Mesenteric fat pad (tissue), 1 donor: ENCODE data around the gene UTP25. TPM values are rescaled to one million over a fixed set of nuclear protein-coding genes. Genes with fewer than 3 reads are reported as not detected.
"Not testable (repeated sequence)": the region's sequence is repeated elsewhere in the genome, so short reads cannot be mapped to it uniquely, and the experiment has no call there.

Experiments
- DNase-seq: peaks from one replicate; pipeline ENCODE4 v3.0.0-alpha.2; 2020; ENCODE audit warnings: low spot score
- total RNA-seq: library from RNA; stranded (reverse); fragmentation: NEBNext Ultra II Directional; extraction: Animal tissue kit (Norgen Biotek cat#: 25700); gene quantifications from one replicate; pipeline ENCODE4 v1.2.1, GENCODE V29; 2021
- donor health status: DM: yes; HTN: yes; CAD: no.

Gene UTP25
- total RNA-seq, 1 donor from 2014 or later, result 7.3 TPM

- no peak for DNase-seq
Measured at GRCh38 chr1:209870151-209870831, 42.5 kb downstream of the UTP25 start.

DNA sequence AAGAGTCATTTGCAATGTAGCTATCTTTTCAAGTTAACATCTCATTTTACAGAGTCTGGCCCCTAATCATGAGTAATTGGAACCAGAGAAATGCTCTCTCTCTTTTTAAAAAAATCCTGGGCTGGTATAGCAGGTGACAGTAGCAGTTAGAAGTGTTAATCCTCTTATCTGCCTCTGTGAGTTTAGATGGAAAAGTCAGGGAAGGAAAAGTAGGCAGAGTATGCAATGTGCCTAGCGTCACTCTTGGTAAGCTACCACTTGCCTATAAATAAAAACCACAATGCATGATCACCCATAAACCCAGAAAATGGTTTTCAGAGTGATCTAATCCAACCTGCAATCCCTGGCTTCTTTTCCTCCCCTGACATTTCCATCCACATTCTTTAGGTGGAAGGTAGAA is 43.2 kb downstream of the UTP25 start:
- no peak for DNase-seq

DNA sequence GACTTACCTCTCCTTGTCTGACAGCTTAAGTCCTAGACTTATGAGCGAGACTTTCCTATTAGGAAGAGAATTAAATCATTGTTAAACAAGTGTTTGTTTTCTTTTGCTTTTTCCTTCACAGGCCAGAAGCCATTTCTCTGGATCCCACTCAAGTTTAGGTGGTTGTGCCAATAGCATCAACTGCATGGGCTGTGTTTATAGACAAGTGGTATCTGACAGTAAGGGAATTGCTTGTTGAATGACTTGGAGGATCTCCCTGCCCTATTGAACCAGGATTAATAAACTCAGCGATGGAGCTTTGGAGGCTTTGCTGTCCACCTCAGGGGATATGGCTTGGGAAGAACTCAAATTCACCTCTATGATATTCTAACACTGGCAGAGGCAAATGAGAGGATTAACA is 43.7 kb downstream of the UTP25 start:
- DNase-seq, result no peak

GRCh38 chr1:209873067-209873799 is 45.5 kb downstream of the UTP25 start:
- DNase-seq, result no peak

DNA sequence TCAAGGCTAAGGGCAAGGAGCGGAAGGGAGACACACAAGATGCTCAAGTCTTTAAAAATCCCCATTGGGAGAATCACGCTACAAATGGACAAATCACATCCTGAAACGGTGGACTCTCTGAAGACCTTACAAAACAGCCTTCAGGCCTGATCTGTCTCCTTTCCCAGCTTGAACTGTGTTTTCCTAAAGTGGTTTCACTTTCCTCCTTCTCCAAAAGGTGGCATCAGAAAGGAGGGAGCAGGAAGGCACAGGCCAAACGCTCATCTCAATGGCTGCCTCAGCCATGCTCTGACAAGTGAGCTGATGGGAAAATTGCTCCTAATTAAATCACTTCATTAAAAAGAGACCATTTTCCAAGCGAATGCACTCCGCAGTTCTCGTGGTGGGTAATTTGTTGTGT is 47.7 kb downstream of the UTP25 start:
- no peak for DNase-seq

GRCh38 chr1:209876078-209876800 is 48.5 kb downstream of the UTP25 start:
- DNase-seq, result no peak

- no peak for DNase-seq
Measured at GRCh38 chr1:209877087-209877764, 49.5 kb downstream of the UTP25 start.

- DNase-seq, result no peak
Measured at GRCh38 chr1:209878964-209879363, 51.2 kb downstream of the UTP25 start.

GRCh38 chr1:209879539-209879938 is 51.8 kb downstream of the UTP25 start:
- DNase-seq, result no peak

DNA sequence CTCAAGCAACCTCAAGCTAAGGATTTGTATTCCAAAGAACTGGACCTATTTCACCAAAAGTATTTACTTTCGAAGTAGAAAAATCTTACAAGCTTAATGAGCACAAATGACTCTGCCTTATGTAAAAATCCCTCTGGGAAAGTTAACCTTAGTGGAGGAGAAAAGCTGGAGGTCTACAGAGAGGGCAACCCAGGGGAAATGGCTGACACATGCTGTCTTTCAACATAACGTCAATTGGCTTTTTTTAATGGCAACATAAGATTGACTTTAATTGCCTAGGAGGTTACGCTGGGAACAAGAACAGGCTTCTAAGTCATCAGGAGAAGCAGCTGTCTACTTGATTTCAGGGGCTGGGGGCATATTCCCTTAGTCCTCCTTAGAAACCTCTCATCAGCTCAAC is 52.3 kb downstream of the UTP25 start:
- no peak for DNase-seq

- DNase-seq, result no peak
Measured at GRCh38 chr1:209881619-209882018, 53.8 kb downstream of the UTP25 start.

DNA sequence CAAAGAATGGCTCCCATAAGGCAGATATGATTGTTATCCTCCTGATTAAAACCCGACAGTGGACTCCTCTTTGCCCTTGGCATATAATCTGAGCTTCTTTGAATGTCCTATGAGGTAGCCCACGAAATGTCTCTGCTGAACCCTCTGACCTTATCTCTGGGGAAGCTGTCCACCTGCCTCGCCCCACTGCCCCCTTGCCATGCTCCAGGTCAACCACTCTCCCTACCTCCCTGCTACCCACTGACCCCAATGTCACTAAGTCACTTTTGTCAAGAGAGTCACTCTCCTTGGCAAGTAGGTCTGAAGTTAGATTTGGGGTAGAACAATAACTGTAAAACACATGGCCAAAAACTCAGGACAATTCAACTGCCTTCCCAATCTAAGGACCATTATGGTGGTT is 54.5 kb downstream of the UTP25 start:
- no peak for DNase-seq

GRCh38 chr1:209882942-209883340 is 55.2 kb downstream of the UTP25 start:
- no peak for DNase-seq

- DNase-seq, result no peak
Measured at GRCh38 chr1:209883341-209883971, 55.7 kb downstream of the UTP25 start.

DNA sequence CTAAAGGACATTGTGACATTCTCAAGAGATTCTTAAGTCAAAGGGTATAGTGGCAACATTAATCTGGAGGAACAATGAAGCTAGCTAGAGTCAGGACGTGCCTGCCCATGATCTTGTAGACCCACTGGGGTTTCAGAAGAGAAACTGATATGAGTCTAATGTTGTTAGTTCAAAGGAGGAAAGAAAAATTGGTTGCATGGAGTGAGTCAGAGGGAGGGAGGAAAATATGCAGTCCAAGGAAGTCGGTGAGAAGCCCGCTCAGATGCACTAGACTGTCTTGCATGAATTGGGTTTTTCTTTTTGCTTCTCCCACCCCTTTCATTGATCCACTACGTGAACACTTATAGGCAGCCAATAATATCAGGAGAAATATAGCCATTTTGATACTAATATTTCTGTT is 56.5 kb downstream of the UTP25 start:
- DNase-seq, result no peak

DNA sequence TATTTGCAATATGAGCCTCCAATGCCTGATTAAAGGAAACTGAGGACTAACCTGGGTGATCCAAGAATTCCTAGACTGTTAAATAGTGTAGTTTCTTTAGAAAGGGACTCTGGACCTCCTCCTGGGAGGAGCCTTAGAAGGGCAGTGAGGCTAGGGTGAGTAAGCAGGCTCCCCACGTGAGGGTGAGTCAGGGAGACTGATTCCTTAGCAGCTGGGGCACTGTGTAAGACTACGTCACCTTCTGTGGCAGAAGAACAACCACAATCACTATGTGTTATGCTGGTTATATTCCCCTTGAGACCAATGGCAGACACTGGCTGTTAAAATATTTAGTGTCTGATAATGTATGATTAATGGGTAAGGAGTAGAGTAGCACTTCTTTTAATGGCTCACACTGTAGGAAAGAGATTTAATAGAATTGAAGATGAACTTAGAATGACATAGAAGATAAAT is 56.9 kb downstream of the UTP25 start:
- DNase-seq, result no peak

DNA sequence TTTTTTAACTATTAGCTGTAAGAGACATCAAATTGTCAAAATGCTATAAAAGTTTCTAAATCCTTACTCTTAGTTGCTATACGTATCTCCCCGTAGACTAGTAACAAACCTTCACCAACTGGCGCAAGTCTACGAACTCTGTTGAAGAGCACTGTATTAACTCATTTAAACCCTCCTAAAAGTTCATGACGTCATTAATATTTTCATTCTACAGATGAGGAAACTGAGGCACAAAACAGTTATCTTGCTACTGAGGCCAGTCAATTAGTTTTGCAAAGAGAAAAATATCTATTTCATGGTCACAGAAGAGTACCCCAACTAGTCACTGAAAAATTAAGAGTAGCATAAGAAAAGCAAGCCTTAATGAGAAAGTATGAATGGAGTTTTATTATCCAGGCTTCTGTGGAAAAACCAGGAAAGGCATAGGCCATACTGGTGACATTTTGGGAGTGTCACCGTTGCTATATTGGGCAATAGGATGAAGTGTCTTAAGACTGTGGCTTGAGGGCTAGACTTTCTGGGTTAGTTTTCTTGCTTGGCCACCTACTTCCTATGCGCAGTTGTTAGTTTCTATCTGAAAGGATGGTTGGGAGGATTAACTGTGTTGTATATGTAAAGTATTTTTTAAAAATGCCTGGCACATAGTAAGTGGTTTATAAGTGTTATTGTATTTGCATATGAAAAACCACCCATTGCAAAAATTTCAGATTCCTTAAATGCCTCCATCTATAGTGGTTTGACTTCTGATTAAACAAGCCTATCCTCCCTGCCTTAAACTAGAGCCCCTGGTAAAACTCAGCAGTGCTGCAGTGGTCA is 57.8 kb downstream of the UTP25 start:
- no peak for DNase-seq

GRCh38 chr1:209886219-209886536 is 58.4 kb downstream of the UTP25 start:
- DNase-seq, result no peak

GRCh38 chr1:209888291-209889076 is 60.7 kb downstream of the UTP25 start:
- DNase-seq, result not testable (repeated sequence)

DNA sequence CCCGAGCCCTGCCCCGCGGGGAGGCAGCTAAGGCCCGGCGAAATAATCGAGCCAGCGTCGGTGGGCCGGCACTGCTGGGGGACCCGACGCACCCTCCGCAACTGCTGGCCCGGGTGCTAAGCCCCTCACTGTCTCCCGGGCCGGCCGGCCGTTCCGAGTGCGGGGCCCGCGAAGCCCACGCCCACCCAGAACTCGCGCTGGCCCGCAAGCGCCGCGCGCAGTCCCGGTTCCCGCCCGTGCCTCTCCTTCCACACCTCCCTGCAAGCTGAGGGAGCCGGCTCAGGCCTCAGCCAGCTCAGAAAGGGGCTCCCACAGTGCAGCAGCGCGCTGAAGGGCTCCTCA is 61.3 kb downstream of the UTP25 start:
- no peak for DNase-seq
